MM.1S (cell line): Measurements from ENCODE around the gene PITRM1.

Experiments used
- EZH2 ChIP-seq: fragments of 300-600 bp; sonication (generic); optimal IDR thresholded peaks from 2 replicates; pipeline ENCODE3; 2017; ENCODE audit warnings: low read depth, mild to moderate bottlenecking, antibody characterized with exemption, low read length, mixed read lengths
- EZH2phosphoT487 ChIP-seq: fragments of 300-600 bp; sonication (generic); IDR thresholded peaks from 2 replicates; pipeline ENCODE4 v1.6.1; 2018; ENCODE audit warnings: antibody characterized with exemption, low read length
- TF ChIP-seq, protein P1 (sequence below): fragments of 300-600 bp; sonication (generic); IDR thresholded peaks from 2 replicates; pipeline ENCODE4 v1.5.1; 2016; ENCODE audit warnings: antibody characterized with exemption, low read length, mixed read lengths

DNA sequence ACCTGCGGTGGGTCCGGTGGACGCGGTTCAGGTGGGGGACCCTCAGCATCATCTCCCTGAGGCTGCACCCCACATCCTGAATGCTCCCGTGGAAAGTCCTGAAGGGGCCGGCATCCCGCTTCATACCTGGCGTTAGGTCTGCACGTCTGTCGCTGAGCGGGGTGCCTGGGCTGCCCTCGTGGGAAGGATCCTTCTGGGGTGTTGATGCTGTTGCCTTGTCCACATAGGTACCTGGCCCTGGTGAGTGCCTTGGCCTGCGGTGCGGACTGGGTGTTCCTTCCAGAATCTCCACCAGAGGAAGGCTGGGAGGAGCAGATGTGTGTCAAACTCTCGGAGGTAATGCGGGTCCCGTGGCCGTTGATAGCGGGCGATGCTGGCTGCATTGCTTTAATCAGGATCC, 67.4 kb downstream of the PITRM1 start:
- TF ChIP-seq, protein P1, sequence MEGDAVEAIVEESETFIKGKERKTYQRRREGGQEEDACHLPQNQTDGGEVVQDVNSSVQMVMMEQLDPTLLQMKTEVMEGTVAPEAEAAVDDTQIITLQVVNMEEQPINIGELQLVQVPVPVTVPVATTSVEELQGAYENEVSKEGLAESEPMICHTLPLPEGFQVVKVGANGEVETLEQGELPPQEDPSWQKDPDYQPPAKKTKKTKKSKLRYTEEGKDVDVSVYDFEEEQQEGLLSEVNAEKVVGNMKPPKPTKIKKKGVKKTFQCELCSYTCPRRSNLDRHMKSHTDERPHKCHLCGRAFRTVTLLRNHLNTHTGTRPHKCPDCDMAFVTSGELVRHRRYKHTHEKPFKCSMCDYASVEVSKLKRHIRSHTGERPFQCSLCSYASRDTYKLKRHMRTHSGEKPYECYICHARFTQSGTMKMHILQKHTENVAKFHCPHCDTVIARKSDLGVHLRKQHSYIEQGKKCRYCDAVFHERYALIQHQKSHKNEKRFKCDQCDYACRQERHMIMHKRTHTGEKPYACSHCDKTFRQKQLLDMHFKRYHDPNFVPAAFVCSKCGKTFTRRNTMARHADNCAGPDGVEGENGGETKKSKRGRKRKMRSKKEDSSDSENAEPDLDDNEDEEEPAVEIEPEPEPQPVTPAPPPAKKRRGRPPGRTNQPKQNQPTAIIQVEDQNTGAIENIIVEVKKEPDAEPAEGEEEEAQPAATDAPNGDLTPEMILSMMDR: no peak
- TF ChIP-seq EZH2phosphoT487: no peak
- no peak for TF ChIP-seq EZH2
